Measurements from ENCODE around the gene TM9SF4. TPM values are rescaled to one million over a fixed set of nuclear protein-coding genes. Genes with fewer than 3 reads are reported as not detected.
A peak's percentile ranks its signal among the peaks of the same experiment; 100 is the strongest.

TM9SF4 gene
- total RNA-seq, 2 donors from 2014 or later = 57.9 to 58.1 TPM

DNA sequence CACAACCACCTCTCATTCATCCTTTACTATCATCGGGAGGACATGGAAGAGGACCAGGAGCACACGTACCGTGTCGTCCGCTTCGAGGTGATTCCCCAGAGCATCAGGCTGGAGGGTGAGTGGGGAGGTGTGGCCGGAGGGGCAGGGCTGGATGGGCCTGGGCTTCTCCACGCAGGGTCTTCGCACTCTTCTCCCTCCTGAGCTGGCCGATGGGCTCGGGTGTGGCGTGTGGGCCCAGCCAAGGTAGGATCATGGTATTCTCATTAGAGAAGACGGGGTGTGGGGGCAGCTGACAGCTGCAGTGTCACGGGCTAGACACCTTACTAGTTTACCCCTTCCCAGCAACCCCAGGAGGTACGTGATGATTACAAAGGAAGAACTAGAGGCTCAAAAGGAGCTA is 33.5 kb downstream of the TM9SF4 start:
- Mint-ChIP-seq H3K4me1 (ENCODE audit: low read depth in 2 of 2) (peaks cover 5 to 11% of the 10 kb centered on the region in 2 donors), H3K27me3 (no peaks in the 10 kb centered on the region), H3K36me3 (peaks cover 34% of the 10 kb centered on the region), H3K4me3 (no peak overlapping the region), H3K9me3 (no peaks in the 10 kb centered on the region), H3K27ac (no peak overlapping the region)
- DNase-seq (ENCODE audit: low spot score) (no peak), ATAC-seq (no peak)

DNA sequence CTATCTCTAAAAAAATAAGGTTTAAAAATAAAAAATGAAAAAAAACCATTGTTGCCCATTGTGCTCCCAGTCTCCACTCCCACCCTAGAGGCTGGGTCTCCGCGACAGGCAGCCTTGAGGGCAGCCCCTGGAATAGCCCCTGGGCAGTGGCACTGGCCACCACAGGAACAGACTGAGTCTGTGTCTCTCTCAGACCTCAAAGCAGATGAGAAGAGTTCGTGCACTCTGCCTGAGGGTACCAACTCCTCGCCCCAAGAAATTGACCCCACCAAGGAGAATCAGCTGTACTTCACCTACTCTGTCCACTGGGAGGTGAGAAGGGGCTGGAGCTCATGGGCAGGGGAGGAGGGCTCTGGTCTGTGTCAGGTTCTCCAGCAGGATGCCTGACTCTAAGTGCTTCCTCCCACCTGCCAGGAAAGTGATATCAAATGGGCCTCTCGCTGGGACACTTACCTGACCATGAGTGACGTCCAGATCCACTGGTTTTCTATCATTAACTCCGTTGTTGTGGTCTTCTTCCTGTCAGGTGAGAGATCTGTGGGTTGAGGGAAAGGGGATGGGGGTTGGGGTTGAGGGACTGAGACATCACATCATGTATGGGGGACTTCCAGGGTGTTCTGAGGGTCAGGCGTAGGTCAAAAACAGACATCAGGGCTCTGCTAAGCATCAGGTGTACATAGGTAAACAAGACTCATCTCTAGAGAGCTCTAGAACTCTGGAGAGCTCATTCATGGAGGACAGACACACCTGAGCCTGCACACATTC is 35.6 kb downstream of the TM9SF4 start:
- Mint-ChIP-seq H3K36me3 (peaks cover 21% of the 10 kb centered on the region), H3K27ac (peak overlapping the region in 1 of 2 donors; percentile 42)

DNA sequence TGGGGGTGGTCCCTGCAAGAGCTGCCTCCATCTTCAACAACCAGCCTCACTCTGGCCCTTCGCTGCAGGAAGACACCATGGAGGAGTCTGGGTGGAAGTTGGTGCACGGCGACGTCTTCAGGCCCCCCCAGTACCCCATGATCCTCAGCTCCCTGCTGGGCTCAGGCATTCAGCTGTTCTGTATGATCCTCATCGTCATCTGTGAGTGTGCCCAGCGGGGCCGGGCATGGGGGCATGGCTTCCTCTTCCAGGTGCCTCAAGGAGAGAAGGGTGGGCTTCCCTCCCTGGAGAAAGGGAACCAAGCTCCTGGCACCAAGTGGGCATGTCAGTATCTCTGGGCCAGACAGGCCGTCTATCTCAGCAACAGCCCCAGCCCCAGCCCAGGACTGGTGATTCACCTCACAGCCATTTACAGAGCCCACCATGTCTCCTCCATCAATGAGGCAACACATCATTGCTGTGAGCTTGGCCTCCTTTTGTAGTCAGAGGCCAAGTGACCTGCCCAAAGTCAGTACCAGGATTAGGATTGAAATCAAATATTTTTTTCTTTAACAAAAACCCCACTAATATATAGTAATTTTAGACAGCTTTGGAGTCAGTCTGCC is 40.2 kb downstream of the TM9SF4 start:
- H3K36me3 Mint-ChIP-seq = peaks cover 9% of the 10 kb centered on the region
- DNase-seq (ENCODE audit: low spot score) (no peak), ATAC-seq (no peak)
- peaks cover 0 to 11% of the 10 kb centered on the region in 2 donors for H3K4me1 Mint-ChIP-seq (ENCODE audit: low read depth in 2 of 2)
- H3K9me3 Mint-ChIP-seq = no peaks in the 10 kb centered on the region
- H3K4me3 Mint-ChIP-seq = no peak overlapping the region
- H3K27me3 Mint-ChIP-seq = no peaks in the 10 kb centered on the region
- no peak overlapping the region for H3K27ac Mint-ChIP-seq

More for the DNA sequence above, 35.6 kb downstream of the TM9SF4 start:
- H3K4me3 Mint-ChIP-seq = no peak overlapping the region
- DNase-seq (ENCODE audit: low spot score) = no peak
- H3K4me1 Mint-ChIP-seq (ENCODE audit: low read depth in 2 of 2) = peaks cover 0 to 3% of the 10 kb centered on the region in 2 donors
- H3K9me3 Mint-ChIP-seq = no peaks in the 10 kb centered on the region
- H3K27me3 Mint-ChIP-seq = no peaks in the 10 kb centered on the region
- ATAC-seq = no peak

DNA sequence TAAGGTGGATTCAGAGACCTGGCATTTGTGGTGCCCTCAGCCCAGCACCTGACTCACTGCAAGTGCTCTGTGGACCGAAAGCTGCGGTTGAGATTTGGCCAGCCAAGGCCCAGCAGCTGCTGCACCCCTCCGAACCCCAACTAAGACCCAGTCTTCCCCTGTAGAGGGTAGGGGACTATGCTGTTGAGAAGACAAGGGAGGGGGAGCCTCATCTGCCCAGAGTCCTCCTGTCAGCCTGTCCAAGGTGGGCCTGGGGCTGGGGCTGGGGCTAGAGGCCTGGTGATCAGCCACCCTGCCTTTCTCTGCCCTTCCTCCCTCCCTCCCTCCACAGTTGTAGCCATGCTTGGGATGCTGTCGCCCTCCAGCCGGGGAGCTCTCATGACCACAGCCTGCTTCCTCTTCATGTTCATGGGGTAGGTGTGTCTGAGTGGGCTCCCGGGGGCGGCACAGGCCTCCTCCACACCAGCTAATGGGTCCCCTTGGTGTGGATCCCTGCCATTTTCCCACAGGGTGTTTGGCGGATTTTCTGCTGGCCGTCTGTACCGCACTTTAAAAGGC is 40.9 kb downstream of the TM9SF4 start:
- no peaks in the 10 kb centered on the region for H3K27me3 Mint-ChIP-seq
- H3K9me3 Mint-ChIP-seq = no peaks in the 10 kb centered on the region
- no peak overlapping the region for H3K4me3 Mint-ChIP-seq
- DNase-seq (ENCODE audit: low spot score) (no peak), ATAC-seq (no peak)
- H3K4me1 Mint-ChIP-seq (ENCODE audit: low read depth in 2 of 2) = peaks cover 5 to 17% of the 10 kb centered on the region in 2 donors
- peaks cover 9% of the 10 kb centered on the region for H3K36me3 Mint-ChIP-seq
- H3K27ac Mint-ChIP-seq = peak overlapping the region in 1 of 2 donors; percentile 11

DNA sequence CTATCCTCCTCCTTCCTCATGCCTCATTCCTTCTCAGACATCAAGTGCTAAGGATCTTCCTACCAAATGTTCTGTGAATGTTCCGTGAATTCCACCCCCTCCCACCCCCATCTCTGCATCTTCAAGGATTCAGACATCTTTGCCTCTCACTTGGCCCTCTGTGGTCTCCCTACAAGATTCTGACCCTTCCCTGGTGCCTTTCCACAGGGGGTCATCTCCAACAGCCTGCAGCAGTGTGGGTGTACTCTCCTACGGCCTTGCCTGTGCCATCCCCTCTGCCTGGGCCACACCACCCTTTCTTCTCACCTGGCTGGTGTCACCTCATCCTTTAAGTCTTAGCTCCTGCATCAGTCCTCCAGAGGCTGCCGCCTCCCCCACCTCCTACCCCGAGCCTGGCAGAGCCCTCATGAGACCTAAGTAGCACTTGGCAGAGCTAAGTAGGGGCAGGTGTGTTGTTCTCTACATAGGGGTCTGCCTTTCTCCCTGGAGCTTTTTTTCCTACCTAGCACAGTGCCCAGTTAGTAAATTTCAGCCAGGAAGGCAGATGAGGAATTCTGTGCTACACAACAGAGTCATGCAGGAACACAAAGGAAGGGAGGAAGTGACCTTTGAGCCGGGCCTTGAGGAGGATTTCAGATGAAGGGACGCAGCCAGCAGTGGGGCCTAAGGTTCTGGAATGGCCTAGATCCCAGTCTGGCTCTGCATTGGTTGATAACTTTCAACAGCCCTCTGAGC is 43.1 kb downstream of the TM9SF4 start:
- H3K27ac Mint-ChIP-seq = peak overlapping the region in 1 of 2 donors; percentile 47
- H3K4me3 Mint-ChIP-seq = no peak overlapping the region
- H3K4me1 Mint-ChIP-seq (ENCODE audit: low read depth in 2 of 2) = peaks cover 10 to 22% of the 10 kb centered on the region in 2 donors
- ATAC-seq (no peak), DNase-seq (ENCODE audit: low spot score) (no peak)
- H3K27me3 Mint-ChIP-seq = no peaks in the 10 kb centered on the region
- no peaks in the 10 kb centered on the region for H3K9me3 Mint-ChIP-seq
- H3K36me3 Mint-ChIP-seq = no peaks in the 10 kb centered on the region

DNA sequence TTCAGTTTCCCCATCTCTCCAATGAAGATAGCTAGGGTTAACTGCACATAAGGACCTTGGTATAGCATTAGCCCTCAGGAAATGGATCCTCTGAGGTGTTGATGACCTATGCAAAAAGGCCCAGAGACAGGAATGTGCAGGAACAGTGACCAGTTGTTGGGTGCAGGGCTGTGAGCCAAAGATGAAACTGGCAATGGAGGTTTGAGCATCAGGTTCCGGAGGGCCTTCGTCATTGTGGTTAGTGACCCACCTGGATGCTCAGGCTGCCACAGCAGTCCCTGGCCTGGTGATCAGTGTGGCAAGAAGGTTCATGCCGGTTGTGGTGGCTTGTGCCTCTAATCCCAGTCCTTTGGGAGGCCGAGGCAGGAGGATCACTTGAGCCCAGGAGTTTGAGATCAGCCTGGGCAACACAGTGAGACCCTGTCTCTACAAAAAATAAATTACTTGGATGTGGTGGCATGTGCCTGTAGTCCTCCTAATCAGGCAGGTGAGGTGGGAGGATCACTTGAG is 43.7 kb downstream of the TM9SF4 start:
- Mint-ChIP-seq H3K4me1 (ENCODE audit: low read depth in 2 of 2) (peaks cover 10 to 22% of the 10 kb centered on the region in 2 donors), H3K9me3 (no peaks in the 10 kb centered on the region), H3K36me3 (no peaks in the 10 kb centered on the region), H3K4me3 (no peak overlapping the region), H3K27me3 (no peaks in the 10 kb centered on the region), H3K27ac (peak overlapping the region in 1 of 2 donors; percentile 47)
- no peak for DNase-seq (ENCODE audit: low spot score)
- no peak for ATAC-seq

DNA sequence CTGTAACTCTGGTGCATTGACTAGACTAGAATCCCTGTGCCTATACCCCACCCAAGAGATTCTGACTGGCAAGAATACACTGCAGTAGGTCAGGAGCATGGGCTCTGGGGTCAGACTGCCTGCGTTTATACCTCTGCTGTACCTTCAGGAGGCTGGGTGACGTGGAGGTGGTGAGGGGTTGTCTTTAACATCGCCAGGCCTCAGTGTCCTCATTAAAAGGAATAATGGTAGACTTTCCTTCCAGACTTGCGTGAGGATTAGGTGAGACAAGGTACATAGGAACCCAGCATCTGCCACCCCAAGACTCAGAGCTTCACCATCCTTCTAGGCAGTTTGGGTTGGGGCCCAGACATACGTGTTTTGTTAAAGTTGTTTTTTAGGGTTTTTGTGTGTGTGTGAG is 44.3 kb downstream of the TM9SF4 start:
- H3K36me3 Mint-ChIP-seq = no peaks in the 10 kb centered on the region
- peaks cover 10 to 22% of the 10 kb centered on the region in 2 donors for H3K4me1 Mint-ChIP-seq (ENCODE audit: low read depth in 2 of 2)
- peak overlapping the region in 1 of 2 donors; percentile 81 for H3K27ac Mint-ChIP-seq
- H3K9me3 Mint-ChIP-seq = no peaks in the 10 kb centered on the region
- H3K4me3 Mint-ChIP-seq = no peak overlapping the region
- ATAC-seq (no peak), DNase-seq (ENCODE audit: low spot score) (no peak)
- H3K27me3 Mint-ChIP-seq = no peaks in the 10 kb centered on the region

DNA sequence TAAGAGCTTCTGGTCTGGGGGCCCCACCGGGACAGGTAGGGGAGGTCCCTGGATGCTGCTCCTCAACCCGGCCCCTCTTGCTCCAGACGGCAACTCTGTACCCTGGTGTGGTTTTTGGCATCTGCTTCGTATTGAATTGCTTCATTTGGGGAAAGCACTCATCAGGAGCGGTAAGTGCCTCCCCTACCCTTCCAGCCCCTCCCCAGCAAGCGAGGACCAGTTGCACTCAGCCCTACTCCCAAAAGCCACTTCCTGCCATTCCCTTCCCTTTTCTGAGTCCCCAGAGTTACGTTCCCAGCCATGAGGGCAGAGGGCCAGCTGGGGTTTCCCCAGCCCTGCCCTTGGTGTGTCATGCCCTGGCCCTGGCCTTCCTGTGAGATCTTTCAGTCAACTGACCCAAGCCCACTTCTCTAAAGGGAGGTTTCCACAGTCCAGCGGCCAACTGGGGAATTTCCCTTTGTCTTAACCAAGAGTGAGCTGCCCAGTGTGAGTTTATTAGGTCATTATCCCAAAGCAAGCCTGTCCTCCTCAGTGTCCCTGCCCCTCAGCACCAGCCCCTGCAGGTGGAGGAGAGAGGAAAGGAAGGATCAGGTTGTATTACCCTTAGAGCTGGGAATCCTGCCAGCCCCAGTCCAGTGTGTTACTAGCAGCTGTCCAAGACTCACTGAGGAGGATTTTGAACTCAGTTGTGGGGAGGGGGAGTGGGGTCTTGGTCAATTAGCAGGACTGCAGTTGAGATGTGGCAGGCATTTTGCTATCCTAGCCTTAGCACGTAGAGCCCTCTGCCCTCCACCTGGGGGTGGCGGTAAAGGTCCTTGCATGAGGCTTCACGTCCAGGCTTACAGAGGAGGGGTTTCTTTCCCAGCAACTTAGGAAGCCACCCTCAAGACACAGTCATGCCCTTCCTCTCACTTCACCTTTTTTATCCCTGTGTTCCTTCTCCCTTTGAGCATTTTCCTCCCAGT is 45.8 kb downstream of the TM9SF4 start:
- Mint-ChIP-seq H3K27me3 (no peaks in the 10 kb centered on the region), H3K4me3 (peak overlapping the region; percentile 48), H3K9me3 (no peaks in the 10 kb centered on the region), H3K27ac (peak overlapping the region; percentile 81 to 82), H3K36me3 (no peaks in the 10 kb centered on the region), H3K4me1 (ENCODE audit: low read depth in 2 of 2) (peaks cover 10 to 22% of the 10 kb centered on the region in 2 donors)
- ATAC-seq (peak; percentile 81 to 90), DNase-seq (ENCODE audit: low spot score) (peak; percentile 82)

DNA sequence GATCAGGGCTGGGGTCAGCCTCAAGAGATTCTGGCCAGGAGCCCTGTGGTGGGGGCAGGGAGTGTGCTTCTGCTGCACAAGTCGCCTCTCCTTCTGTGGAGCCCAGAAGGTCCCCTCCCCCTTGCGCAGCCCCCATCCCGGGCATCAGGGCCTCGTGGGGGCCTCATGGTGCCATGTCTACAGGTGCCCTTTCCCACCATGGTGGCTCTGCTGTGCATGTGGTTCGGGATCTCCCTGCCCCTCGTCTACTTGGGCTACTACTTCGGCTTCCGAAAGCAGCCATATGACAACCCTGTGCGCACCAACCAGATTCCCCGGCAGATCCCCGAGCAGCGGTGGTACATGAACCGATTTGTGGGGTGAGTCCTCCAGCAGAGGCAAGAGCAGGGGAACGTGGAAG is 48.1 kb downstream of the TM9SF4 start:
- Mint-ChIP-seq H3K27ac (peak overlapping the region; percentile 69 to 82), H3K27me3 (no peaks in the 10 kb centered on the region), H3K4me3 (no peak overlapping the region), H3K4me1 (ENCODE audit: low read depth in 2 of 2) (peaks cover 10 to 18% of the 10 kb centered on the region in 2 donors), H3K36me3 (peaks cover 14% of the 10 kb centered on the region), H3K9me3 (no peaks in the 10 kb centered on the region)
- DNase-seq (ENCODE audit: low spot score) (no peak), ATAC-seq (no peak)

DNA sequence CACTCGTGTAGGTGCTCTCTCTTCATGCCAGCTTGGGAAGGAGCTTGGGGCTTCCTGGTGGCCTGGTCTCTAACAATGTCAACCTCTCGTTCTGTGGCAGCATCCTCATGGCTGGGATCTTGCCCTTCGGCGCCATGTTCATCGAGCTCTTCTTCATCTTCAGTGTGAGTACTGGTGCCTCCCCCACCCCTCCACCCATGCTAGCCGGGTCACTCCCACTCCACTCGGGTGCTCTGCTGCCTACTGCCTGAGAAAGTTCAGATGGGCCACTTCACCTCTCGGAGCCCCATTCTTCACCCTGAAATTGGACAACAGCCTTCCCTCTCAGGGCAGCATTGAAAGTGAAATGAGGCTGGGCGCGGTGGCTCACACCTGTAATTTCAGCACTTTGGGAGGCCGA is 48.8 kb downstream of the TM9SF4 start:
- H3K4me1 Mint-ChIP-seq (ENCODE audit: low read depth in 2 of 2) = peaks cover 10 to 16% of the 10 kb centered on the region in 2 donors
- H3K36me3 Mint-ChIP-seq = peaks cover 16% of the 10 kb centered on the region

DNA sequence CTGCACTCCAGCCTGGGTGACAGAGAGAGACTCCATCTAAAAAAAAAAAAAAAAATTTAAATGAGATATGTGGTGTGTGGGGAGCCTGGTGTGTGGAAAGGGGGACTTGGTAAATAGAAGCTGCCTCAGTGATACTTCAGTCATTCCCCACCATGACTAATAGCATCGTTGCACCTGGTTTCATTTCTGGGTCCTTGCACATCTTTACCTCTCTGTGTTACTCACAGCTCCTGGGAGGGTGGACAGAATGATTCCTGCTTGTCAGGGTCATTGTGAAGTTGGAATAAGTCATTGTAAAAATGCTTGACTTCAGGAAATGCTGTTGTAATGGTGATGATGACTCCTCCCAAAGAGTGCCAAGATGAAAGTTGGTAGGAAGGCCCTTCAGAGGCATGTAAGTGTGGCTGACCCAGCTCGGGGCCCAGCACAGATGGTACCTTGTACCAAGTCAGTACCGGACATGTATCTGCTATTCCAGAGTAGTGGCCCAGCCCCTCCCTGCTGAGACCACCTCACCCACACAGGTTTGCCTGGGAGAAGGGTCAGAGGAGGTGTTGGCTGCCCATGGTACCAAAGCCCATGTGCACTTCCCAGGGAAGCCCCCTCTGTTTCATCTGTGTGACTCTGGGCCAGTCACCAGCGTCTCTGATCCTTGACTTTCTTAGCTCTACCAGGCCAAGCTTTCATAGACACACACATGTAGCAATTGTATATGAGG is 49.6 kb downstream of the TM9SF4 start:
- DNase-seq (ENCODE audit: low spot score) = no peak
- peaks cover 16% of the 10 kb centered on the region for H3K36me3 Mint-ChIP-seq
- no peak for ATAC-seq
- H3K4me3 Mint-ChIP-seq = no peak overlapping the region
- no peaks in the 10 kb centered on the region for H3K9me3 Mint-ChIP-seq
- peaks cover 10 to 16% of the 10 kb centered on the region in 2 donors for H3K4me1 Mint-ChIP-seq (ENCODE audit: low read depth in 2 of 2)
- no peak overlapping the region for H3K27ac Mint-ChIP-seq
- no peaks in the 10 kb centered on the region for H3K27me3 Mint-ChIP-seq

More for the DNA sequence above, 48.8 kb downstream of the TM9SF4 start:
- no peaks in the 10 kb centered on the region for H3K27me3 Mint-ChIP-seq
- DNase-seq (ENCODE audit: low spot score) (no peak), ATAC-seq (no peak)
- no peaks in the 10 kb centered on the region for H3K9me3 Mint-ChIP-seq
- H3K4me3 Mint-ChIP-seq = no peak overlapping the region
- no peak overlapping the region for H3K27ac Mint-ChIP-seq

DNA sequence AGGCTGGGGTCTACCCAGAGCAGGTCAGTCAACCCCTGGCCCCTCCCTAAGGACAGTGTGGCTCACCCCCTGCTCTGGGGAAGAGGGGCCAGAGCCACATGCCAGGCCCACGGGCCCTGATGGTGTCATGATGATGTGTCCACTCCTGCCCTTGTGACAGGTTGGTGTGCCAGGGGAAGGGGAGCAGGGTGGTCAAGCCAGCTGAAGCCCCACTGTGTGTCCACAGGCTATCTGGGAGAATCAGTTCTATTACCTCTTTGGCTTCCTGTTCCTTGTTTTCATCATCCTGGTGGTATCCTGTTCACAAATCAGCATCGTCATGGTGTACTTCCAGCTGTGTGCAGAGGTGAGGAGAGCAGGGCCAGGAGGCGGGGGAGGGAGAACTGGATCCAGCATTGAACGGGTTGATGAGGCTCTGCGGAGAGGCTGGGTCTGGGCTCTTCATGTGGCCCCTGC is 50.3 kb downstream of the TM9SF4 start:
- H3K9me3 Mint-ChIP-seq = no peaks in the 10 kb centered on the region
- H3K27ac Mint-ChIP-seq = no peak overlapping the region
- H3K27me3 Mint-ChIP-seq = no peaks in the 10 kb centered on the region
- no peak for DNase-seq (ENCODE audit: low spot score)
- no peak for ATAC-seq
- H3K4me1 Mint-ChIP-seq (ENCODE audit: low read depth in 2 of 2) = peaks cover 10 to 12% of the 10 kb centered on the region in 2 donors
- peaks cover 16% of the 10 kb centered on the region for H3K36me3 Mint-ChIP-seq
- no peak overlapping the region for H3K4me3 Mint-ChIP-seq
